Panc1 (cell line): ENCODE measurements around the gene FHIT. TPM values are rescaled to one million over a fixed set of nuclear protein-coding genes. Genes with fewer than 3 reads are reported as not detected.

Source experiments
- ATAC-seq: fragments of 200-7000 bp; cut with Tn5 transposase; 2 replicates; pipeline ENCODE4 v1.9.1; 2020; ENCODE audit warnings: mild to moderate bottlenecking, moderate library complexity
- BruUV-seq: library from RNA; stranded (reverse); fragments of 400-500 nt; replicated peaks from 2 replicates; lab custom pipeline; 2021; lab: Mats Ljungman, UMichigan
- CTCF ChIA-PET: fragments of 300-600 bp; sonication (Branson Sonifier 250); formaldehyde crosslinking; loops from one replicate; lab custom pipeline; 2022; ENCODE audit warnings: antibody characterized with exemption; lab: Charles Lee
- POLR2A ChIA-PET: fragments of 300-600 bp; sonication (Branson Sonifier 250); formaldehyde crosslinking; loops from one replicate; lab custom pipeline; 2022; ENCODE audit warnings: antibody characterized with exemption; lab: Charles Lee
- DNase-seq: peaks from one replicate; pipeline ENCODE4 v3.0.0-alpha.2; 2010; ENCODE audit warnings: low read depth, low spot score
- H3K27ac ChIP-seq: 2 replicates; pipeline ENCODE4 v1.5.1; 2011; ENCODE audit warnings: mild to moderate bottlenecking, low read length, inconsistent platforms
- H3K27me3 ChIP-seq: fragments of 200-500 bp; sonication (Bioruptor generic); 2 replicates; pipeline ENCODE4 v1.6.0; 2014; ENCODE audit warnings: low read length, inconsistent platforms; ENCODE audit not compliant: control insufficient read depth, insufficient read depth
- H3K36me3 ChIP-seq: fragments of 200-500 bp; sonication (Bioruptor generic); 2 replicates; pipeline ENCODE4 v1.5.1; 2014; ENCODE audit warnings: inconsistent platforms, mild to moderate bottlenecking, low read length, moderate library complexity; ENCODE audit not compliant: control insufficient read depth, insufficient read depth
- H3K4me1 ChIP-seq: 2 replicates; pipeline ENCODE4 v1.5.1; 2011; ENCODE audit warnings: inconsistent platforms, mild to moderate bottlenecking, low read length, moderate library complexity; ENCODE audit not compliant: control insufficient read depth, insufficient read depth
- H3K4me3 ChIP-seq, 2 experiments: 2 replicates each; pipeline ENCODE4 v1.5.1; 2011 to 2012; ENCODE audit warnings: low read depth in 2 of 2, low read length in 2 of 2, mild to moderate bottlenecking in 2 of 2, inconsistent platforms in 1 of 2, moderate library complexity in 1 of 2
- H3K9me3 ChIP-seq: fragments of 200-500 bp; sonication (Bioruptor generic); 2 replicates; pipeline ENCODE4 v1.5.1; 2014; ENCODE audit warnings: low read depth, mild to moderate bottlenecking, inconsistent platforms, low read length, moderate library complexity; ENCODE audit not compliant: control insufficient read depth, insufficient read depth
- CTCF ChIP-seq: fragments of 450-650 bp; IDR thresholded peaks from 2 replicates; pipeline ENCODE4 v1.5.1; 2017; ENCODE audit warnings: mild to moderate bottlenecking
- POLR2AphosphoS5 ChIP-seq: IDR thresholded peaks from 2 replicates; pipeline ENCODE4 v1.6.1; 2012; ENCODE audit warnings: mild to moderate bottlenecking, low read depth, low read length, moderate library complexity
- REST ChIP-seq, 2 experiments: IDR thresholded peaks; 2 replicates each; pipeline ENCODE4 v1.6.1; 2011 to 2012; ENCODE audit warnings: low read depth in 2 of 2, control low read depth in 1 of 2, low read length in 1 of 2, mild to moderate bottlenecking in 1 of 2, moderate library complexity in 1 of 2; ENCODE audit not compliant: insufficient read depth in 1 of 2
- SIN3A ChIP-seq: IDR thresholded peaks from 2 replicates; pipeline ENCODE4 v1.6.1; 2012; ENCODE audit warnings: low read depth, mild to moderate bottlenecking, low read length, moderate library complexity, borderline replicate concordance; ENCODE audit not compliant: insufficient read depth
- TCF7L2 ChIP-seq: IDR thresholded peaks from 2 replicates; pipeline ENCODE4 v1.6.1; 2011; ENCODE audit warnings: mild to moderate bottlenecking, low read depth, low read length, inconsistent platforms
- in situ Hi-C: cut with HindIII; loops from 2 replicates; pipeline ENCODE4 v1.10.0; 2016; ENCODE audit warnings: low sequenced_read_pairs, low pct_unique_long_range_greater_than_20kb
- intact Hi-C: fragments of 100-400 bp; cut with micrococcal nuclease; formaldehyde crosslinking; loops from one replicate; pipeline ENCODE4 v1.10.0; 2022; ENCODE audit not compliant: unreplicated experiment
- total RNA-seq: library from RNA; stranded (reverse); gene quantifications from one replicate; pipeline ENCODE4 v1.2.1, GENCODE V29; 2021; ENCODE audit not compliant: unreplicated experiment

FHIT gene
- total RNA-seq, 1 experiment from 2014 or later = 2.2 TPM

- no peaks in the 10 kb centered on the region for H3K9me3 ChIP-seq
- no TSS peak for BruUV-seq
- POLR2A ChIA-PET = no interaction called here
- H3K36me3 ChIP-seq = no peaks in the 10 kb centered on the region
- intact Hi-C loops = no loop called here
- H3K27me3 ChIP-seq = no peaks in the 10 kb centered on the region
- H3K27ac ChIP-seq = no peak overlapping the region
- DNase-seq = no peak
- no peak for ATAC-seq
- H3K4me1 ChIP-seq = no peaks in the 10 kb centered on the region
- in situ Hi-C loops = no loop called here
- CTCF ChIA-PET = no interaction called here
- no peak for TF ChIP-seq SIN3A
- no peak for TF ChIP-seq CTCF
- no peak for TF ChIP-seq POLR2AphosphoS5
- TF ChIP-seq REST (IDR thresholded peaks at IDR 0.05; ENCODE audit: insufficient read depth in 1 of 2, low read depth in 2 of 2, low read length in 1 of 2) = no peak
- no peak for TF ChIP-seq TCF7L2
- H3K4me3 ChIP-seq = no peak overlapping the region
These were observed 319.1 kb downstream of the FHIT start for GRCh38 chr3:60932170-60932569.

- no peak for TF ChIP-seq REST (IDR thresholded peaks at IDR 0.05; ENCODE audit: insufficient read depth in 1 of 2, low read depth in 2 of 2, low read length in 1 of 2)
- Histone ChIP-seq H3K9me3 (no peaks in the 10 kb centered on the region), H3K36me3 (no peaks in the 10 kb centered on the region), H3K27ac (no peak overlapping the region), H3K27me3 (no peaks in the 10 kb centered on the region), H3K4me3 (no peak overlapping the region), H3K4me1 (no peaks in the 10 kb centered on the region)
- BruUV-seq = no TSS peak
- ATAC-seq (no peak), DNase-seq (no peak)
- CTCF ChIA-PET = no interaction called here
- POLR2A ChIA-PET = no interaction called here
- in situ Hi-C loops (no loop called here), intact Hi-C loops (no loop called here)
These were observed 319.8 kb downstream of the FHIT start for GRCh38 chr3:60931452-60931851.
